Breast epithelium (tissue), 3 donors: ENCODE results near the gene RIPOR1.

Experiments
- CTCF ChIP-seq, 3 donors: fragments of 450-650 bp; IDR thresholded peaks; one replicate each; pipeline ENCODE4 v1.5.1; 2016 to 2017; ENCODE audit warnings: antibody characterized with exemption in 3 of 3, mild to moderate bottlenecking in 3 of 3, moderate library complexity in 3 of 3
- POLR2AphosphoS5 ChIP-seq, 3 donors: sonication (generic); formaldehyde crosslinking; IDR thresholded peaks; one replicate each; pipeline ENCODE4 v1.6.1; 2017; ENCODE audit warnings: antibody characterized with exemption in 3 of 3

- TF ChIP-seq CTCF (IDR thresholded peaks at IDR 0.05) (no peak), POLR2AphosphoS5 (IDR thresholded peaks at IDR 0.05) (no peak)
Observed at GRCh38 chr16:67549240-67549639, 20.6 kb downstream of the RIPOR1 start.
